IMR-90 (cell line): ENCODE measurements around the gene AAMP. TPM values are rescaled to one million over a fixed set of nuclear protein-coding genes. Genes with fewer than 3 reads are reported as not detected.

Experiments
- ATAC-seq: fragments of 200-7000 bp; cut with Tn5 transposase; 2 replicates; pipeline ENCODE4 v1.9.1; 2020; ENCODE audit warnings: low read depth, mild to moderate bottlenecking, moderate library complexity
- BruUV-seq: library from RNA; stranded (reverse); fragments of 400-500 nt; replicated peaks from 2 replicates; lab custom pipeline; 2021; lab: Mats Ljungman, UMichigan
- CTCF ChIA-PET: fragments of 300-600 bp; formaldehyde crosslinking; extraction: SDS; loops from one replicate; lab custom pipeline; 2021; ENCODE audit warnings: antibody characterized with exemption; lab: Yijun Ruan, JAX
- POLR2A ChIA-PET: fragments of 300-600 bp; sonication (Branson Sonifier 250); formaldehyde crosslinking; loops from one replicate; lab custom pipeline; 2022; ENCODE audit warnings: antibody characterized with exemption; ENCODE audit not compliant: unreplicated experiment; lab: Charles Lee
- DNase-seq: peaks from one replicate; pipeline ENCODE4 v3.0.0; 2013
- H2AFZ ChIP-seq: replicated peaks from 2 replicates; pipeline ENCODE3; 2013; ENCODE audit warnings: low read length, mild to moderate bottlenecking; ENCODE audit not compliant: poor library complexity
- H2AK5ac ChIP-seq: 2 replicates; pipeline ENCODE4 v1.6.1; 2013; ENCODE audit warnings: low read depth, low read length, inconsistent platforms
- H2AK9ac ChIP-seq: replicated peaks from 2 replicates; pipeline ENCODE3; 2013; ENCODE audit warnings: mild to moderate bottlenecking, low read depth, low read length, moderate library complexity; ENCODE audit not compliant: poor library complexity
- H2BK120ac ChIP-seq: 2 replicates; pipeline ENCODE4 v1.6.1; 2013; ENCODE audit warnings: low read depth, low read length, inconsistent platforms
- H2BK15ac ChIP-seq: 3 replicates; pipeline ENCODE4 v1.6.1; 2013; ENCODE audit warnings: low read depth, low read length, inconsistent platforms
- H2BK20ac ChIP-seq: 2 replicates; pipeline ENCODE4 v1.6.1; 2013; ENCODE audit warnings: low read depth, mild to moderate bottlenecking, inconsistent platforms, low read length, moderate library complexity
- H2BK5ac ChIP-seq: 2 replicates; pipeline ENCODE4 v1.6.1; 2013; ENCODE audit warnings: mild to moderate bottlenecking, low read depth, low read length, inconsistent platforms; ENCODE audit not compliant: poor library complexity, severe bottlenecking
- H3K14ac ChIP-seq: replicated peaks from 2 replicates; pipeline ENCODE4 v1.6.1; 2013; ENCODE audit warnings: low read depth, low read length, inconsistent platforms
- H3K18ac ChIP-seq: 2 replicates; pipeline ENCODE4 v1.6.1; 2013; ENCODE audit warnings: low read depth, low read length, control low read depth
- H3K23ac ChIP-seq: 2 replicates; pipeline ENCODE4 v1.6.1; 2013; ENCODE audit warnings: low read depth, low read length, inconsistent platforms
- H3K27ac ChIP-seq: 2 replicates; pipeline ENCODE4 v1.5.1; 2013; ENCODE audit warnings: mild to moderate bottlenecking, control low read depth, low read length; ENCODE audit not compliant: insufficient read depth
- H3K27me3 ChIP-seq: 2 replicates; pipeline ENCODE4 v1.6.1; 2013; ENCODE audit warnings: low read length; ENCODE audit not compliant: control insufficient read depth, insufficient read depth
- H3K36me3 ChIP-seq: 2 replicates; pipeline ENCODE4 v1.6.1; 2013; ENCODE audit warnings: low read length, mixed read lengths; ENCODE audit not compliant: control insufficient read depth, insufficient read depth
- H3K4ac ChIP-seq: 2 replicates; pipeline ENCODE4 v1.6.1; 2013; ENCODE audit warnings: low read depth, low read length, inconsistent platforms
- H3K4me1 ChIP-seq: 2 replicates; pipeline ENCODE4 v1.6.1; 2013; ENCODE audit warnings: low read length, mixed read lengths; ENCODE audit not compliant: control insufficient read depth, insufficient read depth
- H3K4me2 ChIP-seq: 2 replicates; pipeline ENCODE4 v1.6.1; 2013; ENCODE audit warnings: low read depth, mild to moderate bottlenecking, control low read depth, low read length, moderate library complexity
- H3K4me3 ChIP-seq: 2 replicates; pipeline ENCODE4 v1.5.1; 2013; ENCODE audit warnings: low read depth, mild to moderate bottlenecking, control low read depth, low read length, moderate library complexity; ENCODE audit not compliant: insufficient read depth
- H3K56ac ChIP-seq: 2 replicates; pipeline ENCODE4 v1.6.1; 2013; ENCODE audit warnings: low read length, inconsistent platforms; ENCODE audit not compliant: insufficient read depth; ENCODE audit errors: extremely low read depth
- H3K79me1 ChIP-seq, 2 experiments: 2 replicates each; pipeline ENCODE4 v1.6.1; 2013; ENCODE audit warnings: low read length in 2 of 2, inconsistent platforms in 1 of 2, low read depth in 1 of 2
- H3K9ac ChIP-seq: 2 replicates; pipeline ENCODE4 v1.6.1; 2013; ENCODE audit warnings: low read depth, low read length, control low read depth
- H3K9me1 ChIP-seq: 2 replicates; pipeline ENCODE4 v1.6.1; 2013; ENCODE audit warnings: low read length, inconsistent platforms; ENCODE audit not compliant: insufficient read depth
- H3K9me3 ChIP-seq: 2 replicates; pipeline ENCODE4 v1.6.1; 2013; ENCODE audit warnings: low read length; ENCODE audit not compliant: control insufficient read depth, insufficient read depth
- H4K20me1 ChIP-seq: 2 replicates; pipeline ENCODE4 v1.6.1; 2013; ENCODE audit warnings: low read length, inconsistent platforms; ENCODE audit not compliant: insufficient read depth
- H4K5ac ChIP-seq: 2 replicates; pipeline ENCODE4 v1.6.1; 2013; ENCODE audit warnings: mild to moderate bottlenecking, low read depth, low read length, control low read depth
- H4K8ac ChIP-seq, 2 experiments: 2 replicates each; pipeline ENCODE4 v1.6.1; 2013; ENCODE audit warnings: low read depth in 2 of 2, low read length in 2 of 2, control low read depth in 1 of 2, inconsistent platforms in 1 of 2
- H4K91ac ChIP-seq: 2 replicates; pipeline ENCODE4 v1.6.1; 2013; ENCODE audit warnings: low read depth, low read length, inconsistent platforms; ENCODE audit not compliant: insufficient read depth
- BHLHE40 ChIP-seq: fragments of 150-350 bp; IDR thresholded peaks from 2 replicates; pipeline ENCODE4 v1.6.1; 2016; ENCODE audit warnings: mild to moderate bottlenecking, low read depth, low read length
- CHD1 ChIP-seq: IDR thresholded peaks from 2 replicates; pipeline ENCODE4 v1.6.1; 2012; ENCODE audit warnings: low read depth, low read length, improper control_type of control experiment
- FOS ChIP-seq: fragments of 150-350 bp; IDR thresholded peaks from 2 replicates; pipeline ENCODE4 v1.6.1; 2016; ENCODE audit warnings: low read depth, low read length
- MAFK ChIP-seq: IDR thresholded peaks from 2 replicates; pipeline ENCODE4 v1.6.1; 2012; ENCODE audit warnings: low read depth, low read length, improper control_type of control experiment
- MAZ ChIP-seq: IDR thresholded peaks from 2 replicates; pipeline ENCODE4 v1.6.1; 2012; ENCODE audit warnings: low read depth, mild to moderate bottlenecking, low read length, improper control_type of control experiment, moderate library complexity, borderline replicate concordance
- MXI1 ChIP-seq: IDR thresholded peaks from 2 replicates; pipeline ENCODE4 v1.6.1; 2012; ENCODE audit warnings: low read depth, mild to moderate bottlenecking, low read length, moderate library complexity, borderline replicate concordance
- NFE2L2 ChIP-seq: fragments of 150-350 bp; IDR thresholded peaks from 2 replicates; pipeline ENCODE4 v1.6.1; 2016; ENCODE audit warnings: low read depth, mild to moderate bottlenecking, low read length
- POLR2A ChIP-seq: IDR thresholded peaks from 2 replicates; pipeline ENCODE4 v1.6.1; 2012; ENCODE audit warnings: mild to moderate bottlenecking, low read depth, low read length
- RAD21 ChIP-seq: IDR thresholded peaks from 2 replicates; pipeline ENCODE4 v1.6.1; 2012; ENCODE audit warnings: low read length, improper control_type of control experiment
- RCOR1 ChIP-seq: IDR thresholded peaks from 2 replicates; pipeline ENCODE4 v1.6.1; 2012; ENCODE audit warnings: mild to moderate bottlenecking, low read length, improper control_type of control experiment; ENCODE audit not compliant: insufficient replicate concordance
- RFX5 ChIP-seq: IDR thresholded peaks from 2 replicates; pipeline ENCODE4 v1.8.0; 2012; ENCODE audit warnings: low read depth, mild to moderate bottlenecking, low read length, moderate library complexity
- SMC3 ChIP-seq: fragments of 150-350 bp; IDR thresholded peaks from 2 replicates; pipeline ENCODE4 v1.6.1; 2016; ENCODE audit warnings: low read depth, mild to moderate bottlenecking, antibody characterized with exemption, low read length, moderate library complexity
- WGBS, 2 experiments: methylation state at CpG; one replicate each; pipeline versions ENCODE4 v1.1.5 to v1.1.7; 2013; ENCODE audit warnings: missing lambda C conversion rate in 2 of 2; ENCODE audit not compliant: insufficient read length in 1 of 2; ENCODE audit errors: extremely low coverage in 2 of 2; 5-methylcytosine and 5-hydroxymethylcytosine counted together
- dilution Hi-C: fragments of 300-500 bp; cut with HindIII; formaldehyde crosslinking; loops from one replicate; pipeline ENCODE4 v1.14.3; 2018; ENCODE audit warnings: low sequenced_read_pairs; ENCODE audit not compliant: unreplicated experiment
- in situ Hi-C: fragments of 300-500 bp; cut with MboI; formaldehyde crosslinking; loops from 3 replicates; pipeline ENCODE4 v1.14.3; 2019; ENCODE audit warnings: low sequenced_read_pairs, inconsistent platforms, mixed read lengths
- intact Hi-C: fragments of 100-400 bp; cut with micrococcal nuclease; formaldehyde crosslinking; loops from 2 replicates; pipeline ENCODE4 v1.10.0; 2022
- polyA plus RNA-seq, 3 experiments: library from polyadenylated mRNA; depleted of rRNA; stranded (reverse); fragments of >200 nt; gene quantifications; 2 replicates each; pipeline ENCODE4 v1.2.3, GENCODE V29; 2012; ENCODE audit warnings: low replicate concordance in 1 of 3
- total RNA-seq: library from RNA; depleted of rRNA; stranded (reverse); fragments of >200 nt; gene quantifications from 2 replicates; pipeline ENCODE4 v1.2.3, GENCODE V29; 2012
- TF ChIP-seq, protein P1 (sequence below): conservative IDR thresholded peaks from 2 replicates; pipeline ENCODE4 v1.5.1; 2012; ENCODE audit warnings: mild to moderate bottlenecking, low read depth, low read length, improper control_type of control experiment
- TF ChIP-seq, protein P2 (sequence below): fragments of 150-350 bp; IDR thresholded peaks from 2 replicates; pipeline ENCODE4 v1.6.1; 2016; ENCODE audit warnings: low read depth, mild to moderate bottlenecking, low read length, moderate library complexity, borderline replicate concordance

Gene AAMP
- total and polyA plus RNA-seq, 2 of the 4 experiments (the other 2 are of a cell fraction) = 104 to 112 TPM

DNA sequence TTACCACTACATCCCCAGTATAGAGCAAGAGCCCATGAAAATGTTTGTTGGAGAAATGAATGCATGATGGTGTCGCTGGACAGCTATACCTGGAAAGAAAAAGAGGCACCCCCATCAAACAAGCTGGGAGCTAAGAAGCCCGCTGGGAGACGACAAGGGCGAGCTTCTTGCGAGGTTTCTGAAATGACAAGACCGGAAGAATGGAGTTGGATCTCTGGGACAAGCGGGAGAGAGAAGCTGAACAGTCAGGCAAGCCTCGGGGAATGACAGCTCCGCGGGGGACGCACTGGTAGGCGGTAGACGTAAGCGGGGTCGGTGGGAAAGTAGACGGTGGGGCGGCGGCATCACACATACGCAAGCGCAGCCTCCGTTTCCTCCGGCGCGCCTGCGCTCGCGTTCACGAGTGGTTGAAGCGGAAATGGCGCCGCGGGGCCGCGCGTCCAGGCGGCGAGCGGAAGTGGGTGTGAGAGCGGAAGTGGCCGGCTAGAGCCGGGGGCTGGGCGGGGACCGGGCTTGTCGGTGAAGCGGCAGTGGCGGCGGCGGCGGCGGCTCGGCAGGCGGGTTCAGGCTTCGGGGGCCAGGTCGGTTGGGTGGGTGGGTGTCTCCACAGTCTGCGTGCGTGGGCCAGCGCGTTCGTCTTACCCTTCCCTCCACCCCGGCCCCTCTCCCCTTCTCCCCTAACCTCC lies 53.1 kb downstream of the AAMP start, which contains the start of gene ARPC2:
ARPC2 (plus strand) TSS at position 516 of the 686 bp plus-strand sequence. CDS start 282 bp downstream, outside the sequence.
- Histone ChIP-seq H3K9me1 (peaks cover 7% of the 10 kb centered on the region), H3K27ac (peak within 1 kb of the TSS; percentile 87)
- WGBS, 2 experiments = 2% methylated on average over 11 of the region's 60 CpGs; no CpG with 5 or more reads in 1 of the 2 experiments
- TF ChIP-seq RFX5 (no peak), FOS (peak; percentile 7; the same call in 1 of the 2 replicates), MXI1 (peak; percentile 69), MAFK (no peak), NFE2L2 (0 out of 2 replicates have a peak, but pooled peaks have one; percentile 2), CHD1 (peak; percentile 46; the same call in 1 of the 2 replicates), POLR2A (peak; percentile 89), RCOR1 (no peak), SMC3 (no peak), MAZ (peak; percentile 71; the same call in 1 of the 2 replicates), RAD21 (no peak), BHLHE40 (no peak)
- TF ChIP-seq, protein P1, sequence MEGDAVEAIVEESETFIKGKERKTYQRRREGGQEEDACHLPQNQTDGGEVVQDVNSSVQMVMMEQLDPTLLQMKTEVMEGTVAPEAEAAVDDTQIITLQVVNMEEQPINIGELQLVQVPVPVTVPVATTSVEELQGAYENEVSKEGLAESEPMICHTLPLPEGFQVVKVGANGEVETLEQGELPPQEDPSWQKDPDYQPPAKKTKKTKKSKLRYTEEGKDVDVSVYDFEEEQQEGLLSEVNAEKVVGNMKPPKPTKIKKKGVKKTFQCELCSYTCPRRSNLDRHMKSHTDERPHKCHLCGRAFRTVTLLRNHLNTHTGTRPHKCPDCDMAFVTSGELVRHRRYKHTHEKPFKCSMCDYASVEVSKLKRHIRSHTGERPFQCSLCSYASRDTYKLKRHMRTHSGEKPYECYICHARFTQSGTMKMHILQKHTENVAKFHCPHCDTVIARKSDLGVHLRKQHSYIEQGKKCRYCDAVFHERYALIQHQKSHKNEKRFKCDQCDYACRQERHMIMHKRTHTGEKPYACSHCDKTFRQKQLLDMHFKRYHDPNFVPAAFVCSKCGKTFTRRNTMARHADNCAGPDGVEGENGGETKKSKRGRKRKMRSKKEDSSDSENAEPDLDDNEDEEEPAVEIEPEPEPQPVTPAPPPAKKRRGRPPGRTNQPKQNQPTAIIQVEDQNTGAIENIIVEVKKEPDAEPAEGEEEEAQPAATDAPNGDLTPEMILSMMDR = no peak
- TF ChIP-seq, protein P2, sequence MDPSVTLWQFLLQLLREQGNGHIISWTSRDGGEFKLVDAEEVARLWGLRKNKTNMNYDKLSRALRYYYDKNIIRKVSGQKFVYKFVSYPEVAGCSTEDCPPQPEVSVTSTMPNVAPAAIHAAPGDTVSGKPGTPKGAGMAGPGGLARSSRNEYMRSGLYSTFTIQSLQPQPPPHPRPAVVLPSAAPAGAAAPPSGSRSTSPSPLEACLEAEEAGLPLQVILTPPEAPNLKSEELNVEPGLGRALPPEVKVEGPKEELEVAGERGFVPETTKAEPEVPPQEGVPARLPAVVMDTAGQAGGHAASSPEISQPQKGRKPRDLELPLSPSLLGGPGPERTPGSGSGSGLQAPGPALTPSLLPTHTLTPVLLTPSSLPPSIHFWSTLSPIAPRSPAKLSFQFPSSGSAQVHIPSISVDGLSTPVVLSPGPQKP = 0 out of 2 replicates have a peak, but pooled peaks have one; percentile 62

More for the DNA sequence above, 53.1 kb downstream of the AAMP start, which contains the start of gene ARPC2:
- in situ Hi-C loops (no loop called here), intact Hi-C loops (no loop called here), dilution Hi-C loops (no loop called here)
- Histone ChIP-seq H2AK5ac (peak within 1 kb of the TSS; percentile 88), H3K56ac (peak within 1 kb of the TSS; percentile 90), H3K9me3 (no peaks in the 10 kb centered on the region), H4K5ac (peak within 1 kb of the TSS; percentile 62), H3K9ac (peak within 1 kb of the TSS; percentile 94), H3K79me1 (peaks cover 0 to 20% of the 10 kb centered on the region in 2 experiments; a peak in 2 of 4 replicates), H3K4me1 (peaks cover 12% of the 10 kb centered on the region), H2AFZ (peak within 1 kb of the TSS; percentile 98), H2BK5ac (peak within 1 kb of the TSS; percentile 88), H3K23ac (peak within 1 kb of the TSS; percentile 91), H3K4me2 (peak within 1 kb of the TSS; percentile 99), H2BK20ac (no peak within 1 kb of the TSS), H3K4ac (peak within 1 kb of the TSS; percentile 94), H4K91ac (peak within 1 kb of the TSS; percentile 89), H3K14ac (peak within 1 kb of the TSS; percentile 94), H2AK9ac (peak within 1 kb of the TSS; percentile 98), H2BK120ac (peak within 1 kb of the TSS; percentile 56), H4K8ac (peak within 1 kb of the TSS; percentile 83 to 93), H3K4me3 (peak within 1 kb of the TSS; percentile 97), H3K36me3 (no peaks in the 10 kb centered on the region), H4K20me1 (peaks cover 43% of the 10 kb centered on the region), H2BK15ac (peak within 1 kb of the TSS; percentile 13; the same call in 1 of the 3 replicates), H3K18ac (peak within 1 kb of the TSS; percentile 38), H3K27me3 (peaks cover under 1% of the 10 kb centered on the region)
- ATAC-seq (peak; percentile 86), DNase-seq (peak; percentile 97)
- ChIA-PET POLR2A (interaction anchor here (0.6 to 1.2 kb wide), 4 partner anchors 12 to 67 kb away, joined by 3 to 6 read pairs (median 4); no protein-coding TSS in a partner anchor), CTCF (interaction anchor here (1.0 kb wide), 1 partner anchor 31 kb away, joined by 3 read pairs; no protein-coding TSS in a partner anchor)
- no TSS peak for BruUV-seq
